Heart right ventricle (tissue), 16 donors: ENCODE measurements around the gene ALG3. TPM values are rescaled to one million over a fixed set of nuclear protein-coding genes. Genes with fewer than 3 reads are reported as not detected.

ENCODE experiments used
- ATAC-seq, 8 donors: fragments of 200-7000 bp; cut with Tn5 transposase; one replicate each; pipeline ENCODE4 v1.9.1; 2020; ENCODE audit warnings: mild to moderate bottlenecking in 8 of 8, moderate library complexity in 8 of 8, moderate number of reproducible peaks in 1 of 8
- DNase-seq, 2 donors: peaks; one replicate each; pipeline ENCODE4 v3.0.0-alpha.2; 2020
- H3K27ac ChIP-seq, 10 donors: fragments of 200-600 bp; sonication (generic) in 2 of 10; one replicate each; pipeline versions ENCODE4 v1.5.0 to v1.8.0; 2020 to 2022; ENCODE audit warnings: mild to moderate bottlenecking in 3 of 10
- H3K27me3 ChIP-seq, 7 donors: fragments of 200-600 bp; one replicate each; pipeline ENCODE4 v1.8.0; 2021 to 2022; ENCODE audit warnings: mild to moderate bottlenecking in 2 of 7
- H3K36me3 ChIP-seq, 9 donors: fragments of 200-600 bp; sonication (generic) in 1 of 9; one replicate each; pipeline versions ENCODE4 v1.5.0 to v1.8.0; 2020 to 2022; ENCODE audit warnings: mild to moderate bottlenecking in 2 of 9
- H3K4me1 ChIP-seq, 9 donors: fragments of 200-600 bp; sonication (generic) in 1 of 9; one replicate each; pipeline versions ENCODE4 v1.5.0 to v1.8.0; 2020 to 2022; ENCODE audit warnings: mild to moderate bottlenecking in 4 of 9
- H3K4me3 ChIP-seq, 10 donors: fragments of 200-600 bp; sonication (generic) in 2 of 10; one replicate each; pipeline versions ENCODE4 v1.5.0 to v1.8.0; 2020 to 2022; ENCODE audit warnings: mild to moderate bottlenecking in 7 of 10, moderate library complexity in 2 of 10
- H3K9me3 ChIP-seq, 11 donors: fragments of 200-600 bp in 10 of 11; sonication (generic) in 2 of 11; one replicate each; pipeline versions ENCODE4 v1.5.0 to v1.8.0; 2013 to 2022; ENCODE audit warnings: mild to moderate bottlenecking in 2 of 11, control low read depth in 1 of 11, moderate library complexity in 1 of 11
- WGBS, 2 donors: extraction: QIAGEN DNeasy Blood & Tissue Kit; methylation state at CpG; one replicate each; pipeline ENCODE4 v1.1.7; 2013; ENCODE audit warnings: inconsistent platforms in 1 of 2; 5-methylcytosine and 5-hydroxymethylcytosine counted together
- intact Hi-C, 10 donors: fragments of 100-400 bp; cut with DNase I; formaldehyde crosslinking; loops; one replicate each; pipeline versions ENCODE4 v1.11.1 to v1.14.2; 2022
- polyA plus RNA-seq, 2 donors: library from polyadenylated mRNA; stranded (reverse); fragments of 200-250 nt; gene quantifications; one replicate each; pipeline ENCODE4 v1.2.3, GENCODE V29; 2013
- total RNA-seq, 10 donors: library from RNA; stranded (reverse); fragmentation: NEBNext Ultra II Directional in 3 of 10; extraction: Animal tissue kit (Norgen Biotek cat#: 25700) in 3 of 10; gene quantifications; one replicate each; pipeline versions ENCODE4 v1.2.1 to v1.2.4, GENCODE V29; 2021 to 2023
- TF ChIP-seq, protein P1 (sequence below), 9 donors: fragments of 200-600 bp; sonication (generic) in 2 of 9; IDR thresholded peaks; one replicate each; pipeline versions ENCODE4 v1.5.0 to v1.8.0; 2021 to 2022; ENCODE audit warnings: antibody characterized with exemption in 9 of 9, mild to moderate bottlenecking in 5 of 9, moderate library complexity in 1 of 9
- donor health status: Arrhythmogenic right ventricular cardiomyopathy.
- donor health status: ischemic (EF 13 %, LVEDD 7.1; RV severe dilation, severe dysfunction).
- donor health status: healthy with polysubstance abuse.
- donor health status: DM: no; HTN: yes; CAD: no.
- donor health status: DM: no; HTN: no; CAD: no.
- donor health status: ischemic (EF 25% LVEDD 6.9; RV normal size, moderate dysfunction).
- donor health status: ischemic (EF 25% LVEDD 5.7; RV mildly dilated, moderate dysfunction).
- donor health status: healthy.
- donor health status: DM: yes; HTN: yes; CAD: no.
- donor health status: Ischemic cardiomyopathy.
- donor health status: ischemic (EF 35%, LVEDD 5.7; RV mildly dilated, moderate dysfunction).
- donor health status: nonischemic (EF 11% LVEDD 7.7; RV severe dilation, severe dysfunction).
- donor health status: DM: yes; HTN: yes; CAD: no.
- donor health status: PGD.
- donor health status: ischemic (EF 29% LVEDD 5.4; RV normal size, mild dysfunction).
- donor health status: nonischemic (EF 23%, LVEDD 6.1; RV moderate dilation, normal function).

The ALG3 gene
- total and polyA plus RNA-seq, 12 donors: 10.7 to 63.6 (median 14.0) TPM

DNA sequence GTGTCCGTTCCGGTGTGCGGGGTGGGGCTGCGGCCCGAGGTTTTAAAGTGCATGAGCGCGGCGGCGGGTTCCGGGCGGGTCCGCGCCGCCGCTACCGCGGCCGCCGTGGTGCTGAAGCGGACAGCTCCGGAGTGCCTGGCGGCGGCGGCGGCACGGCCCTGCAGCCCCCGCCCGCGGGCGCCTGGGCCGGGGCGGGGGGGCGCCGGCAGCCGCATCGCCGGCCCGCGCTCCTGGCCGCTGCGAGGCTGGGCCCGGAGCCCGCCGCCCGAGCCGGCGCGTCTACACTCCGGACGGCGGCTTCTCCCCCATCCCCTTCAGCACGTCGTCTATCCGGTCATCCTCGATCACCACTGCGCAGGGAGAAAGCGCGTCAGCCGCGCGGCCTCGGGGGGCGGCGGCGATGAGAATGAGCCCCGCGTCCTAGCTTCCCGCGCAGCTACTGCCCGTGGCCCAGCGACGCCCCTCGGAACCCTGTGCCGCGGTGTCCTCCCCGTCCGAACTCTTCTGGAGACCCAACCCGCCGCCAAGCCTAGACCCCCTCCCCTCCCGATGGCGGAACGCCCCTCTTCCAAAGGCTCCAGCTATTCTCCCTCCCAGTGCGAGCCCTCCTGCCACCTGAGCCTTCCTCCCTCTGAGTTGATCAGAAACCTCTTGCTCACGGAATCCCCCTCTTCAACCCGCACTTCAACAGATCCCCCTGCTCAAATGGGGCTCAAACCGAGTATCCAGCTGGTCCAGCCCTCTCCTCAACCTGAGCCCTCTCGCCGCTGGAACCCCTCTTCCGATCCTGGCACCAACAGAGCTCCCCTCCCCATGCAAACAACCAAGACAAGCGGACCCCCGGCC, 11.3 kb upstream of the ALG3 start:
- H3K27me3 ChIP-seq: peaks cover 13 to 66% (median 61%) of the 10 kb centered on the region in 7 donors
- peaks cover 12 to 33% (median 26%) of the 10 kb centered on the region in 9 donors for H3K4me1 ChIP-seq
- H3K27ac ChIP-seq: no peak overlapping the region
- peak; percentile 52 to 82 (median 58) for ATAC-seq
- DNase-seq: peak; percentile 33 to 36
- H3K4me3 ChIP-seq: peak overlapping the region in 8 of 10 donors; percentile 35 to 58 (median 54)
- WGBS, 2 donors: 1% methylated on average over 52 to 91 of the region's 91 CpGs
- H3K36me3 ChIP-seq: no peaks in the 10 kb centered on the region
- no peaks in the 10 kb centered on the region for H3K9me3 ChIP-seq
- intact Hi-C loops: no loop called here
- TF ChIP-seq, protein P1, sequence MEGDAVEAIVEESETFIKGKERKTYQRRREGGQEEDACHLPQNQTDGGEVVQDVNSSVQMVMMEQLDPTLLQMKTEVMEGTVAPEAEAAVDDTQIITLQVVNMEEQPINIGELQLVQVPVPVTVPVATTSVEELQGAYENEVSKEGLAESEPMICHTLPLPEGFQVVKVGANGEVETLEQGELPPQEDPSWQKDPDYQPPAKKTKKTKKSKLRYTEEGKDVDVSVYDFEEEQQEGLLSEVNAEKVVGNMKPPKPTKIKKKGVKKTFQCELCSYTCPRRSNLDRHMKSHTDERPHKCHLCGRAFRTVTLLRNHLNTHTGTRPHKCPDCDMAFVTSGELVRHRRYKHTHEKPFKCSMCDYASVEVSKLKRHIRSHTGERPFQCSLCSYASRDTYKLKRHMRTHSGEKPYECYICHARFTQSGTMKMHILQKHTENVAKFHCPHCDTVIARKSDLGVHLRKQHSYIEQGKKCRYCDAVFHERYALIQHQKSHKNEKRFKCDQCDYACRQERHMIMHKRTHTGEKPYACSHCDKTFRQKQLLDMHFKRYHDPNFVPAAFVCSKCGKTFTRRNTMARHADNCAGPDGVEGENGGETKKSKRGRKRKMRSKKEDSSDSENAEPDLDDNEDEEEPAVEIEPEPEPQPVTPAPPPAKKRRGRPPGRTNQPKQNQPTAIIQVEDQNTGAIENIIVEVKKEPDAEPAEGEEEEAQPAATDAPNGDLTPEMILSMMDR (IDR thresholded peaks at IDR 0.05): no peak

DNA sequence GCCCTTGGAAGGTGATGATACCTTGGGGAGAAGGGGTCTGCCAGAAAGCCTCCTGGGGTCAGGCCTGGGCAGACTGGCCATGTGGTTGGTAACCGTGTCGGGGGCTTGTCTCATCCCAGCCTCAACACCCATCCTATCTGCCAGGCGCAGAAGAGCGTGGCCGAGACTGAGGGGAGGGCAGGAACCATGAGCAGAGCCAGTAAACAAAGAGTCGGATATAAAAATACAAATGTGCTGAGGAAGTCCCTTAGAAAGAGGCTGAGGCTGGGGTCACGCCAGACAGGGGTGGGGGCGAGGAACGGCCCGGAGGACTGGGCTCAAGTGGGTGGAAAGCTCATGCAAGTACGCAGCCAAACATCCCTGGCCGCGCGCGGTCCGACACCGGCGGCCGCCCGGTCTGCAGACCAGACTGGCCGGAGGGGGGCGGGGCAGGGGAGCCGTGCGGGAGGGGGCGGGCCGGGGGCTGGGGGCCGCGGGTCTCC, 10.7 kb upstream of the ALG3 start:
- ATAC-seq (peak in 1 of 8 donors; percentile 18), DNase-seq (no peak)
- no peaks in the 10 kb centered on the region for H3K36me3 ChIP-seq
- no peak overlapping the region for H3K27ac ChIP-seq
- H3K27me3 ChIP-seq: peaks cover 13 to 59% (median 54%) of the 10 kb centered on the region in 7 donors
- TF ChIP-seq, protein P1 (IDR thresholded peaks at IDR 0.05): no peak
- WGBS, 2 donors: 11 to 15% methylated on average over 20 to 28 of the region's 28 CpGs
- peak overlapping the region in 2 of 10 donors; percentile 8 to 26 for H3K4me3 ChIP-seq
- peaks cover 12 to 33% (median 26%) of the 10 kb centered on the region in 9 donors for H3K4me1 ChIP-seq
- no peaks in the 10 kb centered on the region for H3K9me3 ChIP-seq
- intact Hi-C loops: no loop called here

DNA sequence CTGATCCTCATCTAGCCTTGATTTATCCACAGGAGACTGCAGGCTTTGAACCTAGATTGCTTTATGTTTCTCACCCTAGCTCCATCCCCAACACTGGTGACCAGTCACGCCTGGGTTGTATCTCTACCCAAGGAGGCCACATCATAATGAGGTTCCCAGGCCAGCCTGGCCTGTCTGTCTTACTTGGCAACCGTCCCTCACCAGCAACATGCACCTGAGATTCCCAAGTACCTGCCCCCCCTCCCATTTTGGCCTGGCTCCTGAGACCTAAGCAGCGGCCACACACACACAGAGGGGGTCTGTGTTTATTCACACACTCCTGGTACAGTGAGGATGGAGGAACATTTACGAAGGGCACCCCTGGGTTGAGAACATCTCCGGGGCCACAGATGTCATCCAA, 10.2 kb upstream of the ALG3 start:
- no peak overlapping the region for H3K27ac ChIP-seq
- H3K36me3 ChIP-seq: no peaks in the 10 kb centered on the region
- intact Hi-C loops: no loop called here
- H3K4me3 ChIP-seq: no peak overlapping the region
- no peak for DNase-seq
- ATAC-seq: no peak
- H3K9me3 ChIP-seq: no peaks in the 10 kb centered on the region
- TF ChIP-seq, protein P1 (IDR thresholded peaks at IDR 0.05): no peak
- peaks cover 12 to 33% (median 26%) of the 10 kb centered on the region in 9 donors for H3K4me1 ChIP-seq
- WGBS, 2 donors: 85 to 88% methylated on average over 5 of the region's 5 CpGs
- H3K27me3 ChIP-seq: peaks cover 13 to 54% (median 49%) of the 10 kb centered on the region in 7 donors

DNA sequence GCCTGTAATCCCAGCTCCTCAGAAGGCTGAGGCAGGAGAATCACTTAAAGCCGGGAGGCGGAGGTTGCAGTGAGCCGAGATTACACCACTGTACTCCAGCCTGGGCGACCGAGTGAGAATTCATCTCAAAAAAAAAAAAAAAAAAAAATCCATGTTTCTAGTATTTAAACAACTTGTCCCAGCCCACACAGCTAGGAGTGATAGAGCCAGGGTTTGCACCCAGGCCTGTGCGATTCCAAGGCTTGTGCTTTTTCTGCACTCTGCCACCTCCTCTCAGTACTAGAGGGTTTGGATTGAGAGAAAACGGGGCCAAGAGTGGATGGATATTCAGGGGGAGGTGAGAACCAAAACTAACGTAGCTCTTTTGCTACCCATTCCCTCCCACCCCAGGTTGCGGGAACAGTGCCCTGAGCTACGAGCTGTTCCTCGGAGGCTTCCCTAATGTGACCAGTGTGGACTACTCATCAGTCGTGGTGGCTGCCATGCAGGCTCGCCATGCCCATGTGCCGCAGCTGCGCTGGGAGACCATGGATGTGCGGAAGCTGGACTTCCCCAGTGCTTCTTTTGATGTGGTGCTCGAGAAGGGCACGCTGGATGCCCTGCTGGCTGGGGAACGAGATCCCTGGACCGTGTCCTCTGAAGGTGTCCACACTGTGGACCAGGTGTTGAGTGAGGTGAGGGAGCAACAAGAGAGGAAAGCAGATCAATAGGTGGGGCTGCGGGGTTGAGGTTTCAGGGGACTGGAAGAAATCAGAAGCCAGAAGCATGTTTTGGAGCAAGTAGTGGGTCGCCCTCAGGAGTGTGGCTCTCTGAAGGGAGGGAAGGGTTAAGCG, 8.5 kb upstream of the ALG3 start:
- ATAC-seq (no peak), DNase-seq (no peak)
- intact Hi-C loops: no loop called here
- TF ChIP-seq, protein P1 (IDR thresholded peaks at IDR 0.05): no peak
- H3K4me1 ChIP-seq: peaks cover 7 to 25% (median 20%) of the 10 kb centered on the region in 9 donors
- H3K4me3 ChIP-seq: no peak overlapping the region
- WGBS, 2 donors: 87 to 93% methylated on average over 23 of the region's 23 CpGs
- H3K36me3 ChIP-seq: no peaks in the 10 kb centered on the region
- no peaks in the 10 kb centered on the region for H3K9me3 ChIP-seq
- peaks cover 6 to 38% (median 33%) of the 10 kb centered on the region in 7 donors for H3K27me3 ChIP-seq
- H3K27ac ChIP-seq: no peak overlapping the region
